ENCODE results near the gene ZNF740. TPM values are rescaled to one million over a fixed set of nuclear protein-coding genes. Genes with fewer than 3 reads are reported as not detected.

The ZNF740 gene
- total RNA-seq, 1 donor from 2014 or later, result 39.6 TPM

DNA sequence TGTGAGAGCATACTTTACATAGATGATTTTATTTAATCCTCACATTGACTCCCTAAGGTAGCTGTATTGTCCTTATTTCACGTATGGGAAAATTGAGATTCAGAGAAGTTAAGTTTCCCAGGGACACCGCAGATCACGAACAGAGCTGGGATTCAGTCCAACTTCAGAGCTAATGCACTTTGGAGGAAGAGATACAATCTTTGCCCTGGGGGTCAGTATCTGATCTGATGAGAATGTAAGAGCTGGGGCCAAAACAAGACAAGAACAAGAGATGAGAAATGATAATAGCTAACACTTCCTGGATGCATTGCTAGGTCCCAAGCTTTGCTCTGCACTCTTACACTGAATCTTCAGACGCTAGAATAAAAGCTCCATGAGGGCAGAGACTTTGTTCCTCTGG lies 6.2 kb downstream of the ZNF740 start:
- Mint-ChIP-seq H3K27ac (ENCODE audit: unreplicated experiment) (no peak overlapping the region), H3K9me3 (ENCODE audit: unreplicated experiment) (no peaks in the 10 kb centered on the region), H3K4me3 (ENCODE audit: unreplicated experiment) (no peak overlapping the region), H3K36me3 (ENCODE audit: unreplicated experiment) (peaks cover 51% of the 10 kb centered on the region), H3K27me3 (ENCODE audit: unreplicated experiment) (no peaks in the 10 kb centered on the region), H3K4me1 (ENCODE audit: unreplicated experiment) (peaks cover 25% of the 10 kb centered on the region)
- TF ChIP-seq, protein P1, sequence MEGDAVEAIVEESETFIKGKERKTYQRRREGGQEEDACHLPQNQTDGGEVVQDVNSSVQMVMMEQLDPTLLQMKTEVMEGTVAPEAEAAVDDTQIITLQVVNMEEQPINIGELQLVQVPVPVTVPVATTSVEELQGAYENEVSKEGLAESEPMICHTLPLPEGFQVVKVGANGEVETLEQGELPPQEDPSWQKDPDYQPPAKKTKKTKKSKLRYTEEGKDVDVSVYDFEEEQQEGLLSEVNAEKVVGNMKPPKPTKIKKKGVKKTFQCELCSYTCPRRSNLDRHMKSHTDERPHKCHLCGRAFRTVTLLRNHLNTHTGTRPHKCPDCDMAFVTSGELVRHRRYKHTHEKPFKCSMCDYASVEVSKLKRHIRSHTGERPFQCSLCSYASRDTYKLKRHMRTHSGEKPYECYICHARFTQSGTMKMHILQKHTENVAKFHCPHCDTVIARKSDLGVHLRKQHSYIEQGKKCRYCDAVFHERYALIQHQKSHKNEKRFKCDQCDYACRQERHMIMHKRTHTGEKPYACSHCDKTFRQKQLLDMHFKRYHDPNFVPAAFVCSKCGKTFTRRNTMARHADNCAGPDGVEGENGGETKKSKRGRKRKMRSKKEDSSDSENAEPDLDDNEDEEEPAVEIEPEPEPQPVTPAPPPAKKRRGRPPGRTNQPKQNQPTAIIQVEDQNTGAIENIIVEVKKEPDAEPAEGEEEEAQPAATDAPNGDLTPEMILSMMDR (IDR thresholded peaks at IDR 0.05), result no peak
- DNase-seq (ENCODE audit: extremely low spot score, unreplicated experiment), result no peak

DNA sequence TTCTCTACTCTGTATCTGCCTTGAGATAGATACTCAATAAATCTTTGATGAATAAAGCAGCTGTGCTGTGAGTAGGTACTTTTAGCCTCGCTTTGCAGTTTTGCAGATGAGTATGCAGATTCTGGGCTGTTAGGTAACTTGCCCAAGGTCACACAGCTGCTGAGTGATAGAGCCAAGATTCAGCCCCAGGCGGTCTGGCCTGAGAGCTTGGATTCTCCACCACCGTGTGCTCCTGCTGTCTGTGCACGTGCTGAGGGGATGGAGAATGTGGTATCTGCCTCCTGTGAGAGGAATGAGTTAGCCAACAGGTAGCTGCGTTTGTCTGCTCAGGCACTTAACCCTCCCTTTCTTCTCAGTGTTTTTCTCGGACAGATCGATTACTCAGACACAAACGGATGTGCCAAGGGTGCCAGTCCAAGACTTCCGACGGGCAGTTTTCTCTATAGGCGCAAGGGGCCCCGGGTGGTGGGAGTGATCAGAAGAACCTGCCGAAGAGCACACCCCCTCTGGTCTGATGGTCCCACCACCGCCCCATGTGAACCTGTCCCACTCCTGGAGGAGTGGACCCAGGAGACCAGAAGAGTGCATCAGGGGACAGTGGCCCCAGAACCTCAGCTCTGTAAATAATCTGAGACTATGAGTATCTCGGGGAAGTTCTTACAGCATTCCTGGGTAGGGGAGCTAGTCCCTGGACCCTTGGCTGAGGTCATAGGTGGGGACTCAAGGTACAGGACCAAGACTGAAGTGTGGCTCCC lies 6.8 kb downstream of the ZNF740 start:
- Mint-ChIP-seq H3K27ac (ENCODE audit: unreplicated experiment) (no peak overlapping the region), H3K27me3 (ENCODE audit: unreplicated experiment) (no peaks in the 10 kb centered on the region), H3K9me3 (ENCODE audit: unreplicated experiment) (no peaks in the 10 kb centered on the region), H3K4me3 (ENCODE audit: unreplicated experiment) (no peak overlapping the region), H3K36me3 (ENCODE audit: unreplicated experiment) (peaks cover 47% of the 10 kb centered on the region), H3K4me1 (ENCODE audit: unreplicated experiment) (peaks cover 19% of the 10 kb centered on the region)
- DNase-seq (ENCODE audit: extremely low spot score, unreplicated experiment), result no peak
- TF ChIP-seq, protein P1 (IDR thresholded peaks at IDR 0.05), result no peak

DNA sequence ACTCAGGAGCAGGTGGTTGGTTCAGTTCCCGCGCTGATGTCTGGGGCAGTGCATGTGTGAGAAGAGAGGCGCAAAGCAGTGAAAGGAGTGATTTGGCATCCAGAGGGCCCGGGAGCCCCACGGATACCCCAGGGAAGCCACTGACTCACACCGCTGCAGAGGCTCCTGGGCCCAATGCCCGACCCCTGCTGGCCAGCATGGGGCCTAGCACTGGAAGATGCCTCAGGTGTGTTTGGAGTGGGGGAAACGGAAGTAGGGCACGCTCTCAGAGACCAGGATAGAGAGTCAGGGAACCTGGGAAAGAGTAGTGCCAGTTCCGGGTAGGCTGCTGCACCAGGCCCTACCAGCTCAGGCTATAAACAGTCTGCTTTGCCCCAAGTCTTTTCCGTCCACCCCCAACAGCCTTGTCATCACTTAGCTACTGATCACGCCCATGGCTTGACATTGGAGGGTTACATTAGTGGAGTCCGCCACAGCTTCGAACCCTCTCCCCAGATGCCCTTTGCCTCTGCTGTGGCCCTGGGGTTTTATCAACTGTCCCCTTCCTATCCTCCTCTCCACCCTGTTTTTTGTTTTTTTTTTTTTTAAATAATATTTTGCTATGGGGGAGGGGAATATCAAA lies 9.7 kb downstream of the ZNF740 start:
- Mint-ChIP-seq H3K9me3 (ENCODE audit: unreplicated experiment) (no peaks in the 10 kb centered on the region), H3K36me3 (ENCODE audit: unreplicated experiment) (peaks cover 32% of the 10 kb centered on the region), H3K27me3 (ENCODE audit: unreplicated experiment) (no peaks in the 10 kb centered on the region), H3K27ac (ENCODE audit: unreplicated experiment) (no peak overlapping the region), H3K4me1 (ENCODE audit: unreplicated experiment) (peaks cover 7% of the 10 kb centered on the region), H3K4me3 (ENCODE audit: unreplicated experiment) (no peak overlapping the region)
- no peak for DNase-seq (ENCODE audit: extremely low spot score, unreplicated experiment)
- TF ChIP-seq, protein P1 (IDR thresholded peaks at IDR 0.05), result peak; percentile 64

DNA sequence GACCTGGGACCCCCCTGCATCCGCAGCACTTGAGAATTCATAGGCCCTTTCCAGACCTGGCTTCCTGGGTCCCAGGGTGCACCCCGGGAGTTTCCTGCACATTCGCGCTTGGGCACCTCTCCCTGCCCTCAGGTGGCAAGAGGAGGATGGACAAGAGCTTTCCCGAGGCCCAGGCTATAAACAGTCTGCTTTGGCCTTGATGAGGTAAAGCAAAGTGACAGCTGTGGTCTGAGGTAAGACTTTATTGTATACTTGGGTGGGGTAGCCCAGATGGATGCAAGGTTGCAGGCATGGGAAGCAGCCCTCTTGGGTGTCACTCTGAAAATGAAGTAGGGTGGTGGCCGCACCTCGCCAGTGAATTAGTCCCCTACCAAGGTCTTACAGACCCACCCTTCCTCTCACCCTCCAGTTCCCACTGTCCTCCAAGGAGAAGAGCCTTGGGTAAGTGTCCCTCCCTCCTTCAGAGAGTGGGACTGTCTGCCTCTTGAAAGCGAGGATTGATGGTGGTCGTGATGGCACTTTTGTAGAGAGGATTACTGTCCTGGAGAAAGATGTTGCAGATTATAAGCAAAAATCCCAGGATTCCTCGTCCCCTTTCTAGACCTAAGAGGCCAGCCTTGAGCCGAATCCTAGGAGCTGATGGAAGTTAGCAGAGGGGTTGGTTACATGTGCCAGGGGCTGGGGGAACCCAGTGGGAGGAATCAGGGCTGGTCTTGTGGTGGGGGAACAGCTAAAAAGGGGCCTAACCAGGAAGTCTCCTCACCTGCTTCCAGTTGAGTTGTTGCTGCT lies 10.8 kb downstream of the ZNF740 start:
- TF ChIP-seq, protein P1 (IDR thresholded peaks at IDR 0.05), result no peak
- Mint-ChIP-seq H3K36me3 (ENCODE audit: unreplicated experiment) (peaks cover 22% of the 10 kb centered on the region), H3K4me3 (ENCODE audit: unreplicated experiment) (no peak overlapping the region), H3K9me3 (ENCODE audit: unreplicated experiment) (no peaks in the 10 kb centered on the region), H3K4me1 (ENCODE audit: unreplicated experiment) (peaks cover 7% of the 10 kb centered on the region), H3K27me3 (ENCODE audit: unreplicated experiment) (no peaks in the 10 kb centered on the region), H3K27ac (ENCODE audit: unreplicated experiment) (no peak overlapping the region)
- no peak for DNase-seq (ENCODE audit: extremely low spot score, unreplicated experiment)
